IMR-90 (cell line): ENCODE data around the gene LDLRAD4. TPM values are rescaled to one million over a fixed set of nuclear protein-coding genes. Genes with fewer than 3 reads are reported as not detected.

Experiments used
- ATAC-seq: fragments of 200-7000 bp; cut with Tn5 transposase; 2 replicates; pipeline ENCODE4 v1.9.1; 2020; ENCODE audit warnings: low read depth, mild to moderate bottlenecking, moderate library complexity
- Bru-seq: library from RNA; stranded (reverse); fragments of 400-500 nt; gene quantifications from one replicate; lab custom pipeline; 2021; lab: Mats Ljungman, UMichigan
- BruChase-seq, 2 experiments: library from RNA; stranded (reverse); fragments of 400-500 nt; gene quantifications; one replicate each; lab custom pipeline; 2021; lab: Mats Ljungman, UMichigan
- BruUV-seq: library from RNA; stranded (reverse); fragments of 400-500 nt; replicated peaks from 2 replicates; lab custom pipeline; 2021; lab: Mats Ljungman, UMichigan
- CTCF ChIA-PET: fragments of 300-600 bp; formaldehyde crosslinking; extraction: SDS; loops from one replicate; lab custom pipeline; 2021; ENCODE audit warnings: antibody characterized with exemption; lab: Yijun Ruan, JAX
- POLR2A ChIA-PET: fragments of 300-600 bp; sonication (Branson Sonifier 250); formaldehyde crosslinking; loops from one replicate; lab custom pipeline; 2022; ENCODE audit warnings: antibody characterized with exemption; ENCODE audit not compliant: unreplicated experiment; lab: Charles Lee
- DNase-seq: peaks from one replicate; pipeline ENCODE4 v3.0.0; 2013
- H2AFZ ChIP-seq: replicated peaks from 2 replicates; pipeline ENCODE3; 2013; ENCODE audit warnings: low read length, mild to moderate bottlenecking; ENCODE audit not compliant: poor library complexity
- H2AK5ac ChIP-seq: 2 replicates; pipeline ENCODE4 v1.6.1; 2013; ENCODE audit warnings: low read depth, low read length, inconsistent platforms
- H2AK9ac ChIP-seq: replicated peaks from 2 replicates; pipeline ENCODE3; 2013; ENCODE audit warnings: mild to moderate bottlenecking, low read depth, low read length, moderate library complexity; ENCODE audit not compliant: poor library complexity
- H2BK120ac ChIP-seq: 2 replicates; pipeline ENCODE4 v1.6.1; 2013; ENCODE audit warnings: low read depth, low read length, inconsistent platforms
- H2BK15ac ChIP-seq: 3 replicates; pipeline ENCODE4 v1.6.1; 2013; ENCODE audit warnings: low read depth, low read length, inconsistent platforms
- H2BK20ac ChIP-seq: 2 replicates; pipeline ENCODE4 v1.6.1; 2013; ENCODE audit warnings: low read depth, mild to moderate bottlenecking, inconsistent platforms, low read length, moderate library complexity
- H2BK5ac ChIP-seq: 2 replicates; pipeline ENCODE4 v1.6.1; 2013; ENCODE audit warnings: mild to moderate bottlenecking, low read depth, low read length, inconsistent platforms; ENCODE audit not compliant: poor library complexity, severe bottlenecking
- H3K14ac ChIP-seq: replicated peaks from 2 replicates; pipeline ENCODE4 v1.6.1; 2013; ENCODE audit warnings: low read depth, low read length, inconsistent platforms
- H3K18ac ChIP-seq: 2 replicates; pipeline ENCODE4 v1.6.1; 2013; ENCODE audit warnings: low read depth, low read length, control low read depth
- H3K23ac ChIP-seq: 2 replicates; pipeline ENCODE4 v1.6.1; 2013; ENCODE audit warnings: low read depth, low read length, inconsistent platforms
- H3K27ac ChIP-seq: 2 replicates; pipeline ENCODE4 v1.5.1; 2013; ENCODE audit warnings: mild to moderate bottlenecking, control low read depth, low read length; ENCODE audit not compliant: insufficient read depth
- H3K27me3 ChIP-seq: 2 replicates; pipeline ENCODE4 v1.6.1; 2013; ENCODE audit warnings: low read length; ENCODE audit not compliant: control insufficient read depth, insufficient read depth
- H3K36me3 ChIP-seq: 2 replicates; pipeline ENCODE4 v1.6.1; 2013; ENCODE audit warnings: low read length, mixed read lengths; ENCODE audit not compliant: control insufficient read depth, insufficient read depth
- H3K4ac ChIP-seq: 2 replicates; pipeline ENCODE4 v1.6.1; 2013; ENCODE audit warnings: low read depth, low read length, inconsistent platforms
- H3K4me1 ChIP-seq: 2 replicates; pipeline ENCODE4 v1.6.1; 2013; ENCODE audit warnings: low read length, mixed read lengths; ENCODE audit not compliant: control insufficient read depth, insufficient read depth
- H3K4me2 ChIP-seq: 2 replicates; pipeline ENCODE4 v1.6.1; 2013; ENCODE audit warnings: low read depth, mild to moderate bottlenecking, control low read depth, low read length, moderate library complexity
- H3K4me3 ChIP-seq: 2 replicates; pipeline ENCODE4 v1.5.1; 2013; ENCODE audit warnings: low read depth, mild to moderate bottlenecking, control low read depth, low read length, moderate library complexity; ENCODE audit not compliant: insufficient read depth
- H3K56ac ChIP-seq: 2 replicates; pipeline ENCODE4 v1.6.1; 2013; ENCODE audit warnings: low read length, inconsistent platforms; ENCODE audit not compliant: insufficient read depth; ENCODE audit errors: extremely low read depth
- H3K79me1 ChIP-seq, 2 experiments: 2 replicates each; pipeline ENCODE4 v1.6.1; 2013; ENCODE audit warnings: low read length in 2 of 2, inconsistent platforms in 1 of 2, low read depth in 1 of 2
- H3K9ac ChIP-seq: 2 replicates; pipeline ENCODE4 v1.6.1; 2013; ENCODE audit warnings: low read depth, low read length, control low read depth
- H3K9me1 ChIP-seq: 2 replicates; pipeline ENCODE4 v1.6.1; 2013; ENCODE audit warnings: low read length, inconsistent platforms; ENCODE audit not compliant: insufficient read depth
- H3K9me3 ChIP-seq: 2 replicates; pipeline ENCODE4 v1.6.1; 2013; ENCODE audit warnings: low read length; ENCODE audit not compliant: control insufficient read depth, insufficient read depth
- H4K20me1 ChIP-seq: 2 replicates; pipeline ENCODE4 v1.6.1; 2013; ENCODE audit warnings: low read length, inconsistent platforms; ENCODE audit not compliant: insufficient read depth
- H4K5ac ChIP-seq: 2 replicates; pipeline ENCODE4 v1.6.1; 2013; ENCODE audit warnings: mild to moderate bottlenecking, low read depth, low read length, control low read depth
- H4K8ac ChIP-seq, 2 experiments: 2 replicates each; pipeline ENCODE4 v1.6.1; 2013; ENCODE audit warnings: low read depth in 2 of 2, low read length in 2 of 2, control low read depth in 1 of 2, inconsistent platforms in 1 of 2
- H4K91ac ChIP-seq: 2 replicates; pipeline ENCODE4 v1.6.1; 2013; ENCODE audit warnings: low read depth, low read length, inconsistent platforms; ENCODE audit not compliant: insufficient read depth
- BHLHE40 ChIP-seq: fragments of 150-350 bp; IDR thresholded peaks from 2 replicates; pipeline ENCODE4 v1.6.1; 2016; ENCODE audit warnings: mild to moderate bottlenecking, low read depth, low read length
- CEBPB ChIP-seq: IDR thresholded peaks from 2 replicates; pipeline ENCODE4 v1.6.1; 2012; ENCODE audit warnings: low read depth, low read length, improper control_type of control experiment
- CHD1 ChIP-seq: IDR thresholded peaks from 2 replicates; pipeline ENCODE4 v1.6.1; 2012; ENCODE audit warnings: low read depth, low read length, improper control_type of control experiment
- FOS ChIP-seq: fragments of 150-350 bp; IDR thresholded peaks from 2 replicates; pipeline ENCODE4 v1.6.1; 2016; ENCODE audit warnings: low read depth, low read length
- MAFK ChIP-seq: IDR thresholded peaks from 2 replicates; pipeline ENCODE4 v1.6.1; 2012; ENCODE audit warnings: low read depth, low read length, improper control_type of control experiment
- MXI1 ChIP-seq: IDR thresholded peaks from 2 replicates; pipeline ENCODE4 v1.6.1; 2012; ENCODE audit warnings: low read depth, mild to moderate bottlenecking, low read length, moderate library complexity, borderline replicate concordance
- NFE2L2 ChIP-seq: fragments of 150-350 bp; IDR thresholded peaks from 2 replicates; pipeline ENCODE4 v1.6.1; 2016; ENCODE audit warnings: low read depth, mild to moderate bottlenecking, low read length
- RAD21 ChIP-seq: IDR thresholded peaks from 2 replicates; pipeline ENCODE4 v1.6.1; 2012; ENCODE audit warnings: low read length, improper control_type of control experiment
- RCOR1 ChIP-seq: IDR thresholded peaks from 2 replicates; pipeline ENCODE4 v1.6.1; 2012; ENCODE audit warnings: mild to moderate bottlenecking, low read length, improper control_type of control experiment; ENCODE audit not compliant: insufficient replicate concordance
- RFX5 ChIP-seq: IDR thresholded peaks from 2 replicates; pipeline ENCODE4 v1.8.0; 2012; ENCODE audit warnings: low read depth, mild to moderate bottlenecking, low read length, moderate library complexity
- WGBS, 2 experiments: methylation state at CpG; one replicate each; pipeline versions ENCODE4 v1.1.5 to v1.1.7; 2013; ENCODE audit warnings: missing lambda C conversion rate in 2 of 2; ENCODE audit not compliant: insufficient read length in 1 of 2; ENCODE audit errors: extremely low coverage in 2 of 2; 5-methylcytosine and 5-hydroxymethylcytosine counted together
- dilution Hi-C: fragments of 300-500 bp; cut with HindIII; formaldehyde crosslinking; loops from one replicate; pipeline ENCODE4 v1.14.3; 2018; ENCODE audit warnings: low sequenced_read_pairs; ENCODE audit not compliant: unreplicated experiment
- in situ Hi-C: fragments of 300-500 bp; cut with MboI; formaldehyde crosslinking; loops from 3 replicates; pipeline ENCODE4 v1.14.3; 2019; ENCODE audit warnings: low sequenced_read_pairs, inconsistent platforms, mixed read lengths
- intact Hi-C: fragments of 100-400 bp; cut with micrococcal nuclease; formaldehyde crosslinking; loops from 2 replicates; pipeline ENCODE4 v1.10.0; 2022
- long read RNA-seq: library from polyadenylated mRNA; unstranded; transcript quantifications from one replicate; pipeline ENCODE4 v2.0.0, GENCODE V29; 2021; ENCODE audit not compliant: unreplicated experiment
- polyA plus RNA-seq, 3 experiments: library from polyadenylated mRNA; depleted of rRNA; stranded (reverse); fragments of >200 nt; gene quantifications; 2 replicates each; pipeline ENCODE4 v1.2.3, GENCODE V29; 2012; ENCODE audit warnings: low replicate concordance in 1 of 3
- total RNA-seq: library from RNA; depleted of rRNA; stranded (reverse); fragments of >200 nt; gene quantifications from 2 replicates; pipeline ENCODE4 v1.2.3, GENCODE V29; 2012; rRNA removed
- TF ChIP-seq, protein P1 (sequence below): conservative IDR thresholded peaks from 2 replicates; pipeline ENCODE4 v1.5.1; 2012; ENCODE audit warnings: mild to moderate bottlenecking, low read depth, low read length, improper control_type of control experiment
- TF ChIP-seq, protein P2 (sequence below): fragments of 150-350 bp; IDR thresholded peaks from 2 replicates; pipeline ENCODE4 v1.6.1; 2016; ENCODE audit warnings: low read depth, mild to moderate bottlenecking, low read length, moderate library complexity, borderline replicate concordance
- TF ChIP-seq, protein P3 (sequence below): fragments of 150-350 bp; IDR thresholded peaks from 2 replicates; pipeline ENCODE4 v1.6.1; 2017; ENCODE audit warnings: mild to moderate bottlenecking, antibody characterized with exemption, low read length, low read depth

Gene LDLRAD4
- total RNA-seq (not detected in 2 replicates), polyA plus RNA-seq (2012; rRNA removed) (not detected in 2 replicates), Bru-seq, nascent RNA (percentile 6 among the genes with signal in this experiment), BruChase-seq, experiment 1, labeled RNA remaining after a 6-hour chase (percentile 10 among the genes with signal in this experiment), BruChase-seq, experiment 2, labeled RNA remaining after a 2-hour chase (percentile 9 among the genes with signal in this experiment)
- polyA plus RNA-seq (2012; cell fraction: cytosol; rRNA removed), result not detected in 2 replicates
- 0.02 and 0.24 TPM in 2 replicates for polyA plus RNA-seq (2012; cell fraction: nucleus; rRNA removed; ENCODE audit: low replicate concordance)
- long read RNA-seq, result 0 reads

GRCh38 chr18:13218368-13218991 lies at the start of gene LDLRAD4:
TSS of gene LDLRAD4 (plus strand) at chr18:13218760.
- no peak within 1 kb of the TSS for H4K8ac ChIP-seq
- H3K4me2 ChIP-seq, result no peak within 1 kb of the TSS; the same call in 1 of the 2 replicates
- ChIA-PET CTCF (no interaction called here), POLR2A (no interaction called here)
- no peak within 1 kb of the TSS for H3K18ac ChIP-seq
- no peaks in the 10 kb centered on the region for H3K36me3 ChIP-seq
- ATAC-seq (no peak), DNase-seq (no peak)
- H3K27ac ChIP-seq, result no peak within 1 kb of the TSS
- peak within 1 kb of the TSS; percentile 21; the same call in 1 of the 2 replicates for H3K4me3 ChIP-seq
- no peak within 1 kb of the TSS for H4K91ac ChIP-seq
- no peaks in the 10 kb centered on the region for H3K9me1 ChIP-seq
- no peaks in the 10 kb centered on the region; the same call in 1 of the 2 replicates for H3K9me3 ChIP-seq
- H2BK20ac ChIP-seq, result no peak within 1 kb of the TSS
- no peak within 1 kb of the TSS for H3K56ac ChIP-seq
- H2AK5ac ChIP-seq, result no peak within 1 kb of the TSS
- dilution Hi-C loops (no loop called here), intact Hi-C loops (no loop called here), in situ Hi-C loops (no loop called here)
- peak within 1 kb of the TSS; percentile 77 for H2AFZ ChIP-seq
- no peak within 1 kb of the TSS for H2AK9ac ChIP-seq
- peaks cover 2% of the 10 kb centered on the region; the same call in 1 of the 2 replicates for H3K4me1 ChIP-seq
- no peak within 1 kb of the TSS for H3K23ac ChIP-seq
- H3K9ac ChIP-seq, result no peak within 1 kb of the TSS
- H2BK15ac ChIP-seq, result no peak within 1 kb of the TSS
- no peaks in the 10 kb centered on the region for H4K20me1 ChIP-seq
- no peak within 1 kb of the TSS for H4K5ac ChIP-seq
- no peak within 1 kb of the TSS for H2BK120ac ChIP-seq
- H3K4ac ChIP-seq, result no peak within 1 kb of the TSS
- BruUV-seq, result no TSS peak
- H3K14ac ChIP-seq, result no peak within 1 kb of the TSS
- no peaks in the 10 kb centered on the region for H3K79me1 ChIP-seq
- 3% methylated on average over 19 of the region's 57 CpGs; no CpG with 5 or more reads in 1 of the 2 experiments for WGBS, 2 experiments
- no peak within 1 kb of the TSS for H2BK5ac ChIP-seq
- H3K27me3 ChIP-seq, result peaks cover 55% of the 10 kb centered on the region
- no peak for TF ChIP-seq NFE2L2
- TF ChIP-seq RAD21, result no peak
- TF ChIP-seq, protein P1, sequence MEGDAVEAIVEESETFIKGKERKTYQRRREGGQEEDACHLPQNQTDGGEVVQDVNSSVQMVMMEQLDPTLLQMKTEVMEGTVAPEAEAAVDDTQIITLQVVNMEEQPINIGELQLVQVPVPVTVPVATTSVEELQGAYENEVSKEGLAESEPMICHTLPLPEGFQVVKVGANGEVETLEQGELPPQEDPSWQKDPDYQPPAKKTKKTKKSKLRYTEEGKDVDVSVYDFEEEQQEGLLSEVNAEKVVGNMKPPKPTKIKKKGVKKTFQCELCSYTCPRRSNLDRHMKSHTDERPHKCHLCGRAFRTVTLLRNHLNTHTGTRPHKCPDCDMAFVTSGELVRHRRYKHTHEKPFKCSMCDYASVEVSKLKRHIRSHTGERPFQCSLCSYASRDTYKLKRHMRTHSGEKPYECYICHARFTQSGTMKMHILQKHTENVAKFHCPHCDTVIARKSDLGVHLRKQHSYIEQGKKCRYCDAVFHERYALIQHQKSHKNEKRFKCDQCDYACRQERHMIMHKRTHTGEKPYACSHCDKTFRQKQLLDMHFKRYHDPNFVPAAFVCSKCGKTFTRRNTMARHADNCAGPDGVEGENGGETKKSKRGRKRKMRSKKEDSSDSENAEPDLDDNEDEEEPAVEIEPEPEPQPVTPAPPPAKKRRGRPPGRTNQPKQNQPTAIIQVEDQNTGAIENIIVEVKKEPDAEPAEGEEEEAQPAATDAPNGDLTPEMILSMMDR, result no peak
- no peak for TF ChIP-seq MAFK
- no peak for TF ChIP-seq CHD1
- TF ChIP-seq, protein P2, sequence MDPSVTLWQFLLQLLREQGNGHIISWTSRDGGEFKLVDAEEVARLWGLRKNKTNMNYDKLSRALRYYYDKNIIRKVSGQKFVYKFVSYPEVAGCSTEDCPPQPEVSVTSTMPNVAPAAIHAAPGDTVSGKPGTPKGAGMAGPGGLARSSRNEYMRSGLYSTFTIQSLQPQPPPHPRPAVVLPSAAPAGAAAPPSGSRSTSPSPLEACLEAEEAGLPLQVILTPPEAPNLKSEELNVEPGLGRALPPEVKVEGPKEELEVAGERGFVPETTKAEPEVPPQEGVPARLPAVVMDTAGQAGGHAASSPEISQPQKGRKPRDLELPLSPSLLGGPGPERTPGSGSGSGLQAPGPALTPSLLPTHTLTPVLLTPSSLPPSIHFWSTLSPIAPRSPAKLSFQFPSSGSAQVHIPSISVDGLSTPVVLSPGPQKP, result no peak
- no peak for TF ChIP-seq FOS
- TF ChIP-seq MXI1, result no peak
- TF ChIP-seq RFX5, result no peak
- TF ChIP-seq, protein P3, sequence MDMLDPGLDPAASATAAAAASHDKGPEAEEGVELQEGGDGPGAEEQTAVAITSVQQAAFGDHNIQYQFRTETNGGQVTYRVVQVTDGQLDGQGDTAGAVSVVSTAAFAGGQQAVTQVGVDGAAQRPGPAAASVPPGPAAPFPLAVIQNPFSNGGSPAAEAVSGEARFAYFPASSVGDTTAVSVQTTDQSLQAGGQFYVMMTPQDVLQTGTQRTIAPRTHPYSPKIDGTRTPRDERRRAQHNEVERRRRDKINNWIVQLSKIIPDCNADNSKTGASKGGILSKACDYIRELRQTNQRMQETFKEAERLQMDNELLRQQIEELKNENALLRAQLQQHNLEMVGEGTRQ, result no peak
- no peak for TF ChIP-seq BHLHE40
- TF ChIP-seq RCOR1, result no peak
- no peak for TF ChIP-seq CEBPB
